ENCODE results near the gene FBLN1. TPM values are rescaled to one million over a fixed set of nuclear protein-coding genes. Genes with fewer than 3 reads are reported as not detected.
"Not testable (repeated sequence)": the region's sequence is repeated elsewhere in the genome, so short reads cannot be mapped to it uniquely, and the experiment has no call there.

The FBLN1 gene
- total RNA-seq, 1 experiment from 2014 or later = 37.6 TPM

- no peak for DNase-seq (ENCODE audit: low read depth)
Observed at GRCh38 chr22:45584621-45585436, 82.1 kb downstream of the FBLN1 start.

GRCh38 chr22:45585437-45585755, 82.7 kb downstream of the FBLN1 start:
- no peak for DNase-seq (ENCODE audit: low read depth)

GRCh38 chr22:45585946-45586540, 83.4 kb downstream of the FBLN1 start:
- DNase-seq (ENCODE audit: low read depth) = no peak

GRCh38 chr22:45586651-45587405, 84.1 kb downstream of the FBLN1 start:
- DNase-seq (ENCODE audit: low read depth) = no peak

- peak; percentile 30 for DNase-seq (ENCODE audit: low read depth)
Observed at GRCh38 chr22:45587638-45588505, 85.2 kb downstream of the FBLN1 start.

GRCh38 chr22:45589556-45589955, 86.9 kb downstream of the FBLN1 start:
- no peak for DNase-seq (ENCODE audit: low read depth)

GRCh38 chr22:45590262-45590661, 87.6 kb downstream of the FBLN1 start:
- no peak for DNase-seq (ENCODE audit: low read depth)

GRCh38 chr22:45591633-45592213, 89.0 kb downstream of the FBLN1 start:
- DNase-seq (ENCODE audit: low read depth) = not testable (repeated sequence)

GRCh38 chr22:45594123-45594941, 91.6 kb downstream of the FBLN1 start:
- no peak for DNase-seq (ENCODE audit: low read depth)

- no peak for DNase-seq (ENCODE audit: low read depth)
Observed at GRCh38 chr22:45597460-45598192, 94.9 kb downstream of the FBLN1 start.

GRCh38 chr22:45598596-45599217, 96.0 kb downstream of the FBLN1 start:
- no peak for DNase-seq (ENCODE audit: low read depth)

GRCh38 chr22:45599836-45600577, 97.3 kb downstream of the FBLN1 start:
- no peak for DNase-seq (ENCODE audit: low read depth)

GRCh38 chr22:45600790-45601730, 98.4 kb downstream of the FBLN1 start:
- DNase-seq (ENCODE audit: low read depth) = no peak

- no peak for DNase-seq (ENCODE audit: low read depth)
Observed at GRCh38 chr22:45602004-45602733, 99.5 kb downstream of the FBLN1 start.

- peak; percentile 26 for DNase-seq (ENCODE audit: low read depth)
Observed at GRCh38 chr22:45602824-45603595, 100.3 kb downstream of the FBLN1 start.

- peak; percentile 50 for DNase-seq (ENCODE audit: low read depth)
Observed at GRCh38 chr22:45603619-45604018, 100.9 kb downstream of the FBLN1 start.
